CD4-positive, CD25-positive, alpha-beta regulatory T cell (primary cell): ENCODE results near the gene CELF2. TPM values are rescaled to one million over a fixed set of nuclear protein-coding genes. Genes with fewer than 3 reads are reported as not detected.

Experiments used
- ATAC-seq, 2 donors: fragments of 150-1000 bp; cut with Tn5 transposase; one replicate each; pipeline ENCODE4 v1.10.0; 2021; ENCODE audit warnings: low read depth in 2 of 2, moderate number of reproducible peaks in 2 of 2, moderate library complexity in 1 of 2
- DNase-seq, 3 donors: peaks; one replicate each; pipeline versions ENCODE4 v3.0.0 to v3.0.0-alpha.2; 2012 to 2022; ENCODE audit warnings: mixed read lengths in 1 of 3
- H3K27ac ChIP-seq: one replicate; pipeline ENCODE4 v1.7.0; 2013; ENCODE audit warnings: mild to moderate bottlenecking, low read length; ENCODE audit not compliant: insufficient read depth, poor library complexity, severe bottlenecking
- H3K27me3 ChIP-seq: one replicate; pipeline ENCODE4 v1.7.0; 2013; ENCODE audit warnings: low read length; ENCODE audit not compliant: control insufficient read depth, insufficient read depth
- H3K36me3 ChIP-seq: one replicate; pipeline ENCODE4 v1.7.0; 2013; ENCODE audit warnings: mild to moderate bottlenecking, low read length, moderate library complexity; ENCODE audit not compliant: control insufficient read depth, insufficient read depth
- H3K4me1 ChIP-seq: 2 replicates; pipeline ENCODE4 v1.7.0; 2013; ENCODE audit warnings: mild to moderate bottlenecking, low read length; ENCODE audit not compliant: insufficient read depth, control insufficient read depth, poor library complexity, severe bottlenecking
- H3K4me3 ChIP-seq: one replicate; pipeline ENCODE4 v1.7.0; 2013; ENCODE audit warnings: low read depth, mild to moderate bottlenecking, low read length, moderate library complexity
- H3K9me3 ChIP-seq, 2 experiments: 1 replicate in 1 of 2; 2 replicates in 1 of 2; pipeline ENCODE4 v1.7.0; 2013; ENCODE audit warnings: low read length in 2 of 2, mild to moderate bottlenecking in 1 of 2, moderate library complexity in 1 of 2; ENCODE audit not compliant: control insufficient read depth in 2 of 2
- H3K27ac Mint-ChIP-seq, 3 donors: one replicate each; pipeline ENCODE4 v1.8.0; 2020 to 2022; ENCODE audit warnings: mild to moderate bottlenecking in 3 of 3, mixed read lengths in 3 of 3, moderate library complexity in 2 of 3
- H3K27me3 Mint-ChIP-seq: one replicate; pipeline ENCODE4 v1.8.0; 2022; ENCODE audit warnings: mild to moderate bottlenecking, mixed read lengths
- H3K36me3 Mint-ChIP-seq: one replicate; pipeline ENCODE4 v1.8.0; 2020; ENCODE audit warnings: mixed read lengths
- H3K4me1 Mint-ChIP-seq, 4 donors: one replicate each; pipeline ENCODE4 v1.8.0; 2020 to 2022; ENCODE audit warnings: mixed read lengths in 4 of 4, mild to moderate bottlenecking in 1 of 4
- H3K4me3 Mint-ChIP-seq, 4 donors: one replicate each; pipeline ENCODE4 v1.8.0; 2020 to 2022; ENCODE audit warnings: mild to moderate bottlenecking in 4 of 4, mixed read lengths in 4 of 4, moderate library complexity in 3 of 4
- H3K9me3 Mint-ChIP-seq, 7 donors: one replicate each; pipeline ENCODE4 v1.8.0; 2020 to 2022; ENCODE audit warnings: mixed read lengths in 7 of 7, mild to moderate bottlenecking in 3 of 7, moderate library complexity in 2 of 7
- polyA plus RNA-seq, 4 donors: library from polyadenylated mRNA; unstranded; fragments of 300-500 nt; fragmentation: Illumina TruSeq; gene quantifications; one replicate each; pipeline ENCODE4 v1.2.3, GENCODE V29; 2021
- total RNA-seq: library from RNA; stranded (reverse); gene quantifications from one replicate; pipeline ENCODE4 v1.2.3, GENCODE V29; 2022

The CELF2 gene
- total RNA-seq, result 230 TPM
- 100 to 1,000 TPM; 117 to 162 (median 145) TPM for polyA plus RNA-seq

DNA sequence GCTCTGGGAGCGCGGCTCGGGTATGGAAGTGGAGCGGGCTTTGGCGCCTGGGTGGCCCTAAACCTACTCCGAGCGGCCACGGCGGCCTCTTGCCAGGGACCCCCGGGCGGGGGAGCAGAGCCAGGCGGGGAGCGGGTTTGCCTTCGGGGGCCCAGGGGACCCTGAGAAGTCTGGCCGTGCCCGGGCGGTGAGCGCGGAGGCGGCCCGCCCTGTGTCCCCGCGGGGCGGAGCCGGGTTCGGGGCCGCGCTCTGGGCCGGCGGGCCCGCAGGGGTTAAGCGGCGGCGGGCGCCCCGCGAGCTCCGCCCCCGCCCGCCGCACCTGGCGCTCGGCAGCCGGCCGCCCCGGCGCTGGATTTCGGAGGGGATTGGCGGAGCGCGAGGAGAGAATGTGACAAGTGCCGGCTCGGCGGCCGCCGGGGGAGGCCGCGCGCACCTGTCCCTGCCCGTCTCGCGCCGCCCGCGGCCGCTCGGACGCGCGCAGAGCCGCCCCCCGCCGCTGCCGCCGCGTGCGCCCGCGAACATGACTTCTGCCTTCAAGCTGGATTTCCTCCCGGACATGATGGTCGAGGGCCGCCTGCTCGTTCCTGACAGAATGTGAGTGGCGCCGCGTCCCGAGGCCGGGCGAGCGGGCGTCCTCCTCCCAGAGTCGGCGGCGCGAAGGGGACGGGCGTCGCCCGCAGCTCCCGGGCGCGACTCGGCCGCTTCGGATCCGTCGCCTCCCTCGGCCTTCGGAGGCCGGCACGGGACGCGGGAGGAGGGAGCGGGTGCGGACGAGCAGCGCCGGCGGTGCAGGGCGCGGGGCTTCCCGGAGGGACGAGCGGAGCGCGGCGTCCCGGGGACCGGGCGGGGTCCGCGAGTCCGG, at the start of gene CELF2:
Gene CELF2, plus strand, starts transcription at position 303 of the 862 bp plus-strand sequence. Its CDS starts 218 bp downstream, at position 521.
- no peak within 1 kb of the TSS for H3K27ac ChIP-seq
- ATAC-seq (peak; percentile 56 to 58), DNase-seq (peak; percentile 28 to 44 (median 39))
- H3K36me3 ChIP-seq, result no peaks in the 10 kb centered on the region
- no peaks in the 10 kb centered on the region for H3K36me3 Mint-ChIP-seq
- no peaks in the 10 kb centered on the region for H3K9me3 ChIP-seq
- H3K4me3 ChIP-seq, result peak within 1 kb of the TSS; percentile 54
- H3K9me3 Mint-ChIP-seq, result peaks cover 0 to 5% (median 0%) of the 10 kb centered on the region in 7 donors
- H3K4me3 Mint-ChIP-seq, result peak within 1 kb of the TSS; percentile 68 to 85 (median 82)
- peaks cover 0 to 14% (median 7%) of the 10 kb centered on the region in 4 donors for H3K4me1 Mint-ChIP-seq
- peaks cover 10% of the 10 kb centered on the region for H3K4me1 ChIP-seq
- H3K27me3 ChIP-seq, result peaks cover 73% of the 10 kb centered on the region
- H3K27me3 Mint-ChIP-seq, result peaks cover 87% of the 10 kb centered on the region
- no peak within 1 kb of the TSS for H3K27ac Mint-ChIP-seq

DNA sequence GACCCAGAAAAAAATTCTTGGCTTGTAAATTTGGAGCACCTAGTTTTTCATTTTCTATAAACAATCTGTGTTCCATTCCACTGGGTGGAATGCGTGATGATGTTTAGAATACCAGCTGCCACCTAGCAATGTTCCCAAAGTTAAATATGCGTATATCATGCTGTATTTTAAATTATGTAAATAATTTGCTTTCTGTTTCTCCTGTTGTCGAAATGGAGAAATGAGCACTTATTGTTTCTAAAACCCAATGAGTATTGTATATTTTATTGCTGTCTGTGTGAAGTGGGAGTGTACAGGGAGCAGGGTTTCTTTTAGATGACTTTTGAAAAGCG, 49.4 kb upstream of the CELF2 start:
- no peak overlapping the region for H3K4me3 Mint-ChIP-seq

DNA sequence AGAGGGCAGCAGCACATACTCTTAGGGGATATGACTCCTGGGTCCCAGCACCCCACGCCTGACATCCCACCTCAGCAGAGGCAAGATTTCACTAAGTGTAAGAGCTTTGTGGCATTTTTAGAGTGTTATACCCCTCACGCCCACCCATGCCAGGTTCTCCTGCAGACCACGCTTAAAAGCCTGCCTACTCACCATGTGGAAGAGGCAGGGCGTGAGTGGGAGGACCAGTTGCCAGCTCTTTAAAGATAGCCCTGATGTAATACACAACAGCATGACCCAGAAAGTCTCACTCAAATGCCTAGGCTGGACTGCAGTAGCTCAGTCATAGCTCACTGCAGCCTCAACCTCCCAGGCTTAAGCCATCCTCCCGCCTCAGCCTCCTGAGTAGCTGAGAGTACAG, 44.4 kb upstream of the CELF2 start:
- H3K36me3 ChIP-seq, result no peaks in the 10 kb centered on the region
- DNase-seq (no peak), ATAC-seq (no peak)
- Mint-ChIP-seq H3K27me3 (peaks cover 23% of the 10 kb centered on the region), H3K27ac (no peak overlapping the region), H3K4me1 (no peaks in the 10 kb centered on the region), H3K9me3 (no peaks in the 10 kb centered on the region), H3K4me3 (no peak overlapping the region), H3K36me3 (no peaks in the 10 kb centered on the region)
- no peaks in the 10 kb centered on the region for H3K9me3 ChIP-seq
- no peaks in the 10 kb centered on the region for H3K4me1 ChIP-seq
- no peak overlapping the region for H3K27ac ChIP-seq
- H3K4me3 ChIP-seq, result no peak overlapping the region
- H3K27me3 ChIP-seq, result peaks cover 1% of the 10 kb centered on the region

More for the DNA sequence above, 49.4 kb upstream of the CELF2 start:
- Histone ChIP-seq H3K27ac (no peak overlapping the region), H3K4me1 (no peaks in the 10 kb centered on the region), H3K27me3 (no peaks in the 10 kb centered on the region), H3K36me3 (no peaks in the 10 kb centered on the region), H3K4me3 (no peak overlapping the region), H3K9me3 (no peaks in the 10 kb centered on the region)
- peaks cover 36% of the 10 kb centered on the region for H3K27me3 Mint-ChIP-seq
- no peaks in the 10 kb centered on the region for H3K9me3 Mint-ChIP-seq
- H3K36me3 Mint-ChIP-seq, result no peaks in the 10 kb centered on the region
- ATAC-seq (no peak), DNase-seq (no peak)
- H3K27ac Mint-ChIP-seq, result no peak overlapping the region
- no peaks in the 10 kb centered on the region for H3K4me1 Mint-ChIP-seq

DNA sequence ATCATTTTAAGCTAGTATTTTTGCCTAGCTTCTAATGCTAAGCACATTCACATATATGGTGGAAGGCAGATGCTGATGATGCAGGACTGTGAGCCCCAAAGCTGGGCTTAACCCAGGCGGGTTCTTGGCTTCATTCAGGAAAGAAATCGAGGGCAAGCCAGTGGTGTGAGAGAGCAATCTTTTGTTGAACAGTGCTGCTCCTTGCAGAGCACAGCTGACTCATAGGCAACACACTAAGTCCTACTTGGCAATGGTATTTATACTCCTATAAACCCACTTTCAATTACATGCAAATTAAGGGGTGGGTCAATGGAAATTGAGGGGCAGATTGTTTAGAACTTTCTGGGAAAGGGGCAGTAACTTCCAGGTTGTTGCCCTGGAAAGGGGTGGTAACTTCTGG, 42.0 kb upstream of the CELF2 start:
- H3K4me1 ChIP-seq, result no peaks in the 10 kb centered on the region
- Mint-ChIP-seq H3K27me3 (peaks cover 14% of the 10 kb centered on the region), H3K4me3 (no peak overlapping the region), H3K9me3 (no peaks in the 10 kb centered on the region), H3K4me1 (no peaks in the 10 kb centered on the region), H3K27ac (no peak overlapping the region), H3K36me3 (no peaks in the 10 kb centered on the region)
- H3K9me3 ChIP-seq, result no peaks in the 10 kb centered on the region
- ATAC-seq (no peak), DNase-seq (no peak)
- no peaks in the 10 kb centered on the region for H3K36me3 ChIP-seq
- no peak overlapping the region for H3K4me3 ChIP-seq
- H3K27me3 ChIP-seq, result peaks cover 1% of the 10 kb centered on the region
- no peak overlapping the region for H3K27ac ChIP-seq

DNA sequence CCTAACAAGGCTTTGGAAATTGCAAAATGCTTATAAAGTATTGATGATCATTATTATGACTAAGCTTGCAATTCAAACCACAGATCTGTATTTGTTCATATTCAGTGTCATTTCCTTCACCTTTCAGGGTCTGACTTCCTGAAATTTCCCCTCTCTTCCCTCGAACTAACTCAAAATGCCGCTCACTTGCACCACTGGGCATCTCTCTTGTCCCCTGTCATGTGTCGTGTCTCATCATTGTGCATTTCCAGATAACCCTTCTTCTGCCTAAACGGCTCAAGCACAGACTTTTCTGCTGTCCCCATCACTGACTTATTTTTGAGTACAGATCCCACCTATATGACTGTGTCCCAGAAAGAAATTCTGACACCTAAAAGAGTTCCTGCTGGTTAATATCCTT, 41.0 kb upstream of the CELF2 start:
- Mint-ChIP-seq H3K4me1 (no peaks in the 10 kb centered on the region), H3K4me3 (no peak overlapping the region), H3K27me3 (peaks cover 14% of the 10 kb centered on the region), H3K36me3 (no peaks in the 10 kb centered on the region), H3K27ac (no peak overlapping the region), H3K9me3 (no peaks in the 10 kb centered on the region)
- H3K4me1 ChIP-seq, result no peaks in the 10 kb centered on the region
- peaks cover 3% of the 10 kb centered on the region for H3K27me3 ChIP-seq
- no peaks in the 10 kb centered on the region for H3K9me3 ChIP-seq
- H3K36me3 ChIP-seq, result no peaks in the 10 kb centered on the region
- H3K4me3 ChIP-seq, result no peak overlapping the region
- DNase-seq (no peak), ATAC-seq (no peak)
- H3K27ac ChIP-seq, result no peak overlapping the region

DNA sequence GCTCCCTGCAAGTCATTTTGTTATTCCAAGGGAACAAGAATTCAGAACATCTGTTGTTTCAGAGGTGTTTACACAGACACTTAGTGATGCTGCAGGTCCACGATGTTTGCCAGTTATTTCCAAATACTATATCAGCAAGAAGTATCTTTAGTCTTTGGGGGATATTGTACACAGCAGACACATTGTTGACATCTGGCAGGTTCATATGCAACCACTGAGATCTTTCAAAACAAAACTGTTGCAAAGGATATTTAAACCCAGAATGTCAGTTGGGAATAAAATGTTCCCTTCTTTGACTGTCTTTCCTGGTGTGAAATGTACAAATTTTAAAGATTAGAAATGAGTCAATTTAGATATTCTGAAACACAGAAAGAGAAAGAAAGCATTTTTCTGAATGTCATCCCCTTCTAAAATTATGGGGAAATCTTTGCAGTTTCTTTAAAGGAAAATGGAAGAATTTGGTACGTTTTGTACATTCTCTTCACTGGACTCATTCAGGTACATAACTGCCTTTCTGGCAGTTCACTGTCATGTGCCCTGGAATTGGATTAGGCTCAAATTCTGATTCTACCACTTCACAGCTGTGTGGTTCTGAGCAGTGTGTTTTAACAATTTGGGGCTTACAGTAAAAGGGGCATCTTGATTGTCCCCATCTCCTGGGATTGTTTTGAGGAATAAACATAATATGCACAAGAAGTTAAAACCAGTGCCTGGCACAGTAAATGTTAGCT, 40.3 kb upstream of the CELF2 start:
- Mint-ChIP-seq H3K27ac (no peak overlapping the region), H3K4me1 (no peaks in the 10 kb centered on the region), H3K4me3 (no peak overlapping the region), H3K36me3 (no peaks in the 10 kb centered on the region), H3K27me3 (peaks cover 13% of the 10 kb centered on the region), H3K9me3 (no peaks in the 10 kb centered on the region)
- Histone ChIP-seq H3K27me3 (peaks cover 3% of the 10 kb centered on the region), H3K4me3 (no peak overlapping the region), H3K9me3 (no peaks in the 10 kb centered on the region), H3K4me1 (no peaks in the 10 kb centered on the region), H3K36me3 (no peaks in the 10 kb centered on the region), H3K27ac (no peak overlapping the region)
- no peak for ATAC-seq
- no peak for DNase-seq

DNA sequence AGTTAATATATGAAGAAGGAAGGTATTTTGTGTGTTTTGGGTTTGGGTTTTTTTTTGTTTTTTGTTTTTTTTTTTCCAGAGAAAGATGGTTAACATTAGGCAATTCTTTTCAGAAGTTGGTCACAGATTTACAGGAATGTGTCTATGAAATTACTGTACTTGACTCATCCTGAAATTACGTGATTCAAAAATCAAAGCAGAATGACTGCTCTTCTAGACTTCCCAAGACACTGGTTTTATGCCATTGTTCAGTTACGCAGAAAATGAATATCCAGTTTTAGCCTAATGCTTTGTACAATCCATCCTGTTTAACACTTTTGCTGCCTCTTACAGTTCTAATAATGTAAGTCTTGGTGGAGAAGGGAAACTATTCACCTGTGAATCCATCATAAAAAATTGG, 39.7 kb upstream of the CELF2 start:
- Histone ChIP-seq H3K4me3 (no peak overlapping the region), H3K27ac (no peak overlapping the region), H3K36me3 (no peaks in the 10 kb centered on the region), H3K27me3 (peaks cover 3% of the 10 kb centered on the region), H3K4me1 (no peaks in the 10 kb centered on the region), H3K9me3 (no peaks in the 10 kb centered on the region)
- ATAC-seq, result no peak
- H3K27ac Mint-ChIP-seq, result no peak overlapping the region
- DNase-seq, result no peak
- peaks cover 11% of the 10 kb centered on the region for H3K27me3 Mint-ChIP-seq
- H3K9me3 Mint-ChIP-seq, result no peaks in the 10 kb centered on the region
- no peaks in the 10 kb centered on the region for H3K4me1 Mint-ChIP-seq
- H3K4me3 Mint-ChIP-seq, result no peak overlapping the region
- no peaks in the 10 kb centered on the region for H3K36me3 Mint-ChIP-seq
